Activated CD8-positive, alpha-beta memory T cell treated with anti-CD3 and anti-CD28 coated beads, Interleukin-2, amount 50 U/mL, for 24 hours (primary cell): ENCODE measurements around the gene FCN1.

Source experiments
- DNase-seq: peaks from one replicate; pipeline ENCODE4 v3.0.0-alpha.2; 2020; ENCODE audit errors: extremely low read depth

FCN1 gene

GRCh38 chr9:134913713-134914500 is 3.8 kb downstream of the FCN1 start:
- no peak for DNase-seq

- no peak for DNase-seq
Measured at GRCh38 chr9:134913041-134913712, 4.5 kb downstream of the FCN1 start.

DNA sequence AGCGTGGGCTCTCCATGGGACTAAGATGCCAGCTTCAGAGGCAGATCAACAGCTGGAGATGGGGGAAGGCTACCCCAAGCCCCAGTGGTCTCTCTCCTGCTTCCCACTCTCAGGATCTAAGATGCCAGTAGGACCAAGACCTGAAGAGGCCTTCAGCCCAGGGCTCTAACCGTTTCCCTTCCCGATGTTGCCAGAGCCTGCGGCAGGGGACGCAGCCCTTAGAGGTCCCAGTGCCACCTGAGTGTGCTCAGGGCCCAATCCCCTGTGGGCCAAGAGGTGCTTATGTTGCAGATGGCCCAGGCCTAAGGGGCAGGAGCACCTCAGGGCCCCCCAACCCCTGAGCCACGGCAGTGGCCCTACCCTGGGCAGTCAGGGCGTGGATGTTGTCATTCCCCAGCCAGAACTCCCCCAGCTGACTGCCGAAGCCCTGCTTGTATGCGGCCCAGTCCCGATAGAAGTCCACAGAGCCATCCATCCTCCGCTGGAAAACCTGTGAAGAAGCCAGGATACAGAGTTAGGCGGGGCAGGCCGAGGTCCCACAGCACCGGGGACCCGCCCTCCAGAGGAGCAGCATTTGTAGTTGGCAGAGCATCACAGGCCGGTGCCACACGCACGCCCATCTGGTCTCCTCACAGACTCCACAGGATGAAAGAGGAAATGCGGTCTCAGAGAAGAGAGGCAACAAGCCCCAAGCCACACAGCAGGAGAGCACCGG is 5.4 kb downstream of the FCN1 start:
- no peak for DNase-seq

DNA sequence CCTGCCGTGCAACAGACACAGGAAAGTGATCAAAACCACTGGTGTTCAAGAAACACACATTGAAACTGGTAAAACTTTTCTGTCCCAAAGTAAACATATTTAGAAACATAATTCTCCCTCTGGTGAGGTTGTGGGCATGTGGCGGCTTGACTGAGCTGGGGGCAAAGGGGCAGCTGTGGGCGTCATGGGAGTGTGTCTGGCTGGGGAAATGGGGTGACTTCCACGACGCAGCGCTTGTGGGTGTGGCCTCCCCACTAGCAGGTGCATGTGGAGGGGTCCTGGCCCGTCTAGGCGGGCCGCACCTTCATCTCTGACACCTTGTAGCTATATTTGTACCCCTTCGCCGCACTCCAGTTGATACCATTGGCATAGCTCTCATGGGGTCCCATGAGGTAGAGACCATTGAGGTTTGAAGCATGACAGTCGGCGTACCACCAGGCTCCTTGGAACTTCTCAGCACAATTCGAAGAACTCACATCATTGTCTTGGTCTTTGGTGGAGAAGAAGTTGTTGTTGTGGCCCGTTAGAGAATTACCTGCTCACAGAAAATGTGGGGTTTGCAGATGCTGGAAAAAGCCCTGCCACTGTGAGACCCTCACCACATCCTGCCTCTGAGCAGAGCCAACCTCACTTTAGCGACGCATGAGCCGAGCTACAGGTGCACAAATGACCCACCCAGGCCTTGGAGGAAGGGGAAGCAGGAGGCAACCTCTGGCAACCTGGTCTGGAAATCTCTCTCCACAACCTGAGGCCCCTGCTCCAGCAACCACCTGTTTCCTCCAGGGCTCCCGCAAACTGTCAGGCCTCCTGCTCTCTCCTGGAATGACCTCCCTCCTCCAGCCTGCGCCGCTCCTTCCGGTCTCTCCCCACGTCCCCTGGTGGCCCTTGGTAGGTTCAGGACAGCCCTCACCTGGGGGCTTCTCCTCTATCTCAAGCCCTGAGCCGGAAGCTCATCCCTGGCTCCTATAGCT is 7.9 kb downstream of the FCN1 start:
- no peak for DNase-seq

- DNase-seq: no peak
Measured at GRCh38 chr9:134908524-134909309, 9.0 kb downstream of the FCN1 start.

- no peak for DNase-seq
Measured at GRCh38 chr9:134902936-134903335, 14.8 kb downstream of the FCN1 start.

- no peak for DNase-seq
Measured at GRCh38 chr9:134899818-134900217, 17.9 kb downstream of the FCN1 start.

DNA sequence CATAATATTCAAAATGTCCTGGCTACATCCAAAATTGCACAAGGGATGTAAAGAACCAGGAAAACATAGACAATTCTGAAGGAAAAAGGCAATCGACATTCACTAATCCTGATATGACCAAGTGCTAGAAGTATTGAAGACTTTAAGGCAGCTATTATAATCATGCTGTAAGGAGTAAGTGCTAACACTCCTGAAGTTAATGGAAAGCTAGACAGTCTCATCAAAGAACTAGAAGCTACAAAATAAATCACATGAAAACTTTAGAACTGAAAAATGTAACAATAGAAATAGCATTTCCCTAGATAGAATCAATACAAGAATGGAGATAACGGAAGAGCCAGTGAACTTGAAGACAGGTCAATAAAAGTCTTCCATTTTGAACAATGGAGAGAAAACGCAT is 18.5 kb downstream of the FCN1 start:
- DNase-seq: no peak

GRCh38 chr9:134898319-134898718 is 19.4 kb downstream of the FCN1 start:
- DNase-seq: no peak

GRCh38 chr9:134897584-134898170 is 20.0 kb downstream of the FCN1 start:
- DNase-seq: no peak

DNA sequence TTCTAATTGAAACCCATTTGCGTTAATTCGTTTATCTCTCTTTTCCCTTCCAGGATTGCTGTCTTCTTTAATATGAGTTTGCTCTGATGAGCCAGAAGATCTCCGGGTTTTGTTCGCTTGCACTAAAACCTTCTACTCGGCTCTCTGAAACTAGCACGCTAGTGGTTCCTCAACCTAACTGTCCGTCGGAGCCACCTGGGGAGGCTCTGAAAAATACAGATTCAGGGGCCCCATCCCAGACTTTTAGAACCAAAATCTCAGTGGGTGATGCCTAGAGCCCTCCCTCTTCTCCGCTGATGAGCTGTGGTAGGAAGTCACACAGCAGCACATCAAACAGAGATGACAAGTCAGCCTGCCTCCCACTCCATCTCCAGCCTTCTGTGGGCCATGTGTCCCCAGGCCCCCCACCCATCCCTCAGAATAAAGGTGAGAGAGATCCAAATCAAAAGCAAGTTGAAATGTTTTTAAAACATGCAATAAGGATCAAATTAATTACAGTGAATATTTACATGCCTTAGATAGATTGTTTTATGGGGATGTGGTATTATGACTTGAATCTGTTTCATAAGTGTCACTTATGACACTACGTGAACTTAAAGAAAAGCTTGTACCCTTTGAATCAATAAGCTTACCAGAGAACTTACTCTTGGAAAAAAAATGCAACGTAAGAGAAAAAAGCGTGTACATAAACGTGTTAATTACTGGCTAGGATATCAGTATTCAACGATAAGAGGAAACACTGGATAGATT is 20.7 kb downstream of the FCN1 start:
- no peak for DNase-seq

DNA sequence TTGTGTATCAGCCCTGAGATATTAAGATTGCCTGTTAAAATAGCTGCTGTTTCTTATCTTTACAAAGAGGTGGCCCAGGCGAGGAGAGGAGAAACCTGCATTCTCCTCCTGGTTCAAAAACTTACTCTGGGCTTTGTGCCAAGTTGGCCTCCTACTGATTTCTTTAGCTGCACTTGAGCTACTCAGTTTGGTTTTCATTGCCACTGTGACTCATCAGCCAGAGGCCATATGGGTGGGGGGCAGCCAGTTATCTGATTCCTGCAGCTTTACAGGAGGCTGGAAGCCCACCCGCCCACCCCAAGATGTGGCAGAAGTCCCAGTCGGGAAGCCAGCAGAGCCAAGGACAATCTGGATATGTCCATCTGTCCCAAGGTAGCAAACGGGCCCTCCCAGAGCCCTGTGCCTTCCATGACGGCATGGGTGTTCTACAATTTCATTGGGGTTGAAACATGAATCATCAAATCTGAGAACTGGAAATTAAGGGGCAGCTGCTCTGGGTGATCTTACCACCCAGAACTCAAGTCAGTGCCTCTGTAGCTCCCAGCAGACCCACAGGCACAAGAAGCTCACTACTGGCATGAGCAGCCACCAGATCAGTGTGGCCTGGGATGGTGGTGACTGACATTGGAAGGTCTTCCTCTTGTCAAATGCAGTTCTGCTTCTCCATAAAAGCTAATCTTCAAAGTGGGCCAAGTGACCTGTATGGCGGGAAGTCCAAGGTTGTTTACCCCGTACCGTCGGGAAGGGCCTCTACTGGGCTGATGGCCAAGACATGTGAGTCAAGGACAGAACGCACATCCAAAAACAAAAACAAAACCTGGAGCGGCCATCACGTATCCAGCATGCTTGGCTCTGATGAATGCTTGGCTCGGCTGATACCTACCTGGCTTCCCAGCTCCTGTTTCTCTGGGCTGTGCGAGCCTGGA is 21.5 kb downstream of the FCN1 start:
- no peak for DNase-seq

DNA sequence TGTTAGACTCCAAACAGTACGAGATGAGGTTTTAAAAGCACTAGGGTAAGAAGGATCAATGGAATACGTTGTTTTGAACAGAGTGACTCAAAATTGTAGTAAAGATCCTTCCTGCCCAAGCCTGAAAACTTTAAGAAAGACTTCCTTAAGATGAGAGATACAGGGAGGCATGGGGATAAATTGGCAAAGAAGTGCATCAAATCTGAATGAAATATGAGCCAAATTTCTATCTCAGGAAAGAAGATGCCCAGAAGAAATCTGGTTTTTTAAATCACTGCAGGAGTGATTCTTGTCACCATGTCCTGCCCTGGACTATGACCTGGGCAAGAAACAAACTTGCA is 22.2 kb downstream of the FCN1 start:
- no peak for DNase-seq

DNA sequence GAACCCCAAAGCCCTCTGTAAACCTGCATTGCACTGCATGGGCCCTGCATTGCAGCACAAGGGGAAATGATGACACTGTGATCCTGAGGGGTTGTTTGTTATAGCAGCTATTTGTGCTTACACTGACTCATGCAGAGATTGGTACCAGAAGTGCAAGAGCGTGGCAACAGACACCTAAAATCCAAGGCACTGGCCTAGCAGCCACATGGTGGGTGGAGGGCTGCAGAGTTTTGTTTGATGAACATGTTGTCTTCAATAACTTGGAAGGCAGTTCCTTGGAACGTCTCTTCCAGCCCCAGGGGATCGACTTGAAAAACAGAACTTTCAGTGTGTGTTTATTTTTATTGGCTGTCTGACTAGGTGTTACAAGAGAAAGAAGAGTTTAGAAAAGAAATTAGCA is 22.6 kb downstream of the FCN1 start:
- no peak for DNase-seq

- no peak for DNase-seq
Measured at GRCh38 chr9:134894136-134894860, 23.4 kb downstream of the FCN1 start.

DNA sequence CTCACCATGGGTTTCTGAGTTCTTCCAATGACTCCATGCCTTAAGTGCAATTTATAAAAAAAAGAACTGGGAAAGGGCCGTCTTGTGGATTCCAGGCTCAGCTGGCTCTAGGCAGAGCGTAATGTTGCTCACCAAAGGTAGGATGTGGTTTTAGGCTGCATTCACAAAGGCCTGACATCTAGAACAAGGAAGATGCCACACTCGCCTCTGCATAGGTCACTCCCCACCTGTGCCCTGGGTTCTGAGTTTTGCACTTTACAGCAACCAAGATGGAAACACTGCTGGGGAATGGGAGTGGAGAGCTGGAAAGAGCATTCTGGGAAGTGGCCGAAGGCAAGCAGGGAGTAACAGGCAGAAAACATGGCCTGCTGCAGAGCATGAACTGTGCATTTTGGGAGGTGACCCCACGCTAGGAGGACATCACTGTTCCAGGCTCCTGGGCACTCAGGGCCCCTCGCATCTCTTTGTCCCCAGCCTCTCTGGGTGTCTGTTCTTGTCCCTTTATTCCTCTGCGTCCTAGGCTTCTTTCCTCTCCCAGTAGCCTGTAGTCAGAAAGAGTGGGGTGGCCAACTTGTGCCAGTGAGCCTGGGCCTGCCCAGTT is 24.8 kb downstream of the FCN1 start:
- no peak for DNase-seq

- DNase-seq: no peak
Measured at GRCh38 chr9:134892221-134892620, 25.5 kb downstream of the FCN1 start.

DNA sequence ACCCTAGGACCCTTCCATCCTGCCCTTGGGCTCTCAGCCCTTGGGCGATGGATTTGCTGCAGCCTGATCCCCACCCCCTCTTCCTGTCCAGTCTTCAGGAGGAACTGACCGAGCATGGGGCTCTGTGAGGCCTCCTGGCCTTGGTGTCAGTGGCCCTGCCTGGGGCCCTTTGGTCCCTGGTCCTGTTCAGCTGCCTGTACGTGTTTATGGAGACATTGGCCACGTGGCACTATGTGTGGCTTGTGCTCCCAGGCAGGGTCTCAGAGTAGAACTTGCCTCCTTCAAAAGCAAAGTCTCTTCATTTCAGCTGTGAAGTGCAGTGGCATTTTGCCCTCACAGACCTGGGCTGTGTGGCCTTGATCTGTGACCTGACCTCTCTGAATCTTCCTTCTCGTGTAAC is 26.0 kb downstream of the FCN1 start:
- no peak for DNase-seq
